Liver (tissue), 3 donors: ENCODE results near the gene EXOC7.

ENCODE experiments used
- CTCF ChIP-seq: fragments of 150-350 bp; IDR thresholded peaks from 2 replicates; pipeline ENCODE4 v1.5.1; 2017; ENCODE audit warnings: improper control_type of control experiment, low read depth, low read length; ENCODE audit not compliant: missing input control
- GABPA ChIP-seq, 2 donors: IDR thresholded peaks in 1 of 2; conservative IDR thresholded peaks in 1 of 2; 2 replicates each; pipeline ENCODE4 v1.6.1; 2016; ENCODE audit warnings: antibody characterized with exemption in 2 of 2, mild to moderate bottlenecking in 1 of 2, moderate library complexity in 1 of 2
- JUND ChIP-seq, 2 donors: IDR thresholded peaks; 2 replicates each; pipeline ENCODE4 v1.6.1; 2016; ENCODE audit warnings: antibody characterized with exemption in 2 of 2
- RAD21 ChIP-seq, 2 donors: IDR thresholded peaks; 2 replicates each; pipeline ENCODE4 v1.6.1; 2016; ENCODE audit warnings: antibody characterized with exemption in 2 of 2, mild to moderate bottlenecking in 2 of 2
- RXRA ChIP-seq, 2 donors: IDR thresholded peaks; 2 replicates each; pipeline ENCODE4 v1.6.1; 2017 to 2018; ENCODE audit warnings: antibody characterized with exemption in 2 of 2, mild to moderate bottlenecking in 1 of 2
- SP1 ChIP-seq: IDR thresholded peaks from 2 replicates; pipeline ENCODE4 v1.6.1; 2018; ENCODE audit warnings: antibody characterized with exemption, mild to moderate bottlenecking
- TAF1 ChIP-seq: conservative IDR thresholded peaks from 2 replicates; pipeline ENCODE4 v1.6.1; 2016; ENCODE audit warnings: antibody characterized with exemption, mild to moderate bottlenecking
- YY1 ChIP-seq: IDR thresholded peaks from 2 replicates; pipeline ENCODE4 v1.6.1; 2016; ENCODE audit warnings: antibody characterized with exemption, mild to moderate bottlenecking
- ZBTB33 ChIP-seq: IDR thresholded peaks from 2 replicates; pipeline ENCODE4 v1.6.1; 2016; ENCODE audit warnings: antibody characterized with exemption
- TF ChIP-seq, protein P1 (sequence below): IDR thresholded peaks from 2 replicates; pipeline ENCODE4 v1.6.1; 2016; ENCODE audit warnings: antibody characterized with exemption
- TF ChIP-seq, protein P2 (sequence below): IDR thresholded peaks from 2 replicates; pipeline ENCODE4 v1.6.1; 2016; ENCODE audit warnings: antibody characterized with exemption
- donor health status: healthy.
- donor health status: healthy.

GRCh38 chr17:76119409-76120371 is 16.1 kb upstream of the EXOC7 start:
- no peak for TF ChIP-seq CTCF
- no peak for TF ChIP-seq TAF1
- no peak for TF ChIP-seq SP1
- TF ChIP-seq JUND (IDR thresholded peaks at IDR 0.05) = no peak
- TF ChIP-seq RXRA (IDR thresholded peaks at IDR 0.05) = no peak
- TF ChIP-seq, protein P1, sequence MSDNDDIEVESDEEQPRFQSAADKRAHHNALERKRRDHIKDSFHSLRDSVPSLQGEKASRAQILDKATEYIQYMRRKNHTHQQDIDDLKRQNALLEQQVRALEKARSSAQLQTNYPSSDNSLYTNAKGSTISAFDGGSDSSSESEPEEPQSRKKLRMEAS = no peak
- TF ChIP-seq ZBTB33 = no peak
- no peak for TF ChIP-seq GABPA (IDR thresholded peaks at IDR 0.05 in 1 of 2, conservative IDR thresholded peaks at IDR 0.05 in 1 of 2)
- TF ChIP-seq, protein P2, sequence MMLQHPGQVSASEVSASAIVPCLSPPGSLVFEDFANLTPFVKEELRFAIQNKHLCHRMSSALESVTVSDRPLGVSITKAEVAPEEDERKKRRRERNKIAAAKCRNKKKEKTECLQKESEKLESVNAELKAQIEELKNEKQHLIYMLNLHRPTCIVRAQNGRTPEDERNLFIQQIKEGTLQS = no peak
- no peak for TF ChIP-seq RAD21 (IDR thresholded peaks at IDR 0.05)
- no peak for TF ChIP-seq YY1
